Motor neuron (in vitro differentiated cells): ENCODE data around the gene MANSC4. TPM values are rescaled to one million over a fixed set of nuclear protein-coding genes. Genes with fewer than 3 reads are reported as not detected.
"Not testable (repeated sequence)": the region's sequence is repeated elsewhere in the genome, so short reads cannot be mapped to it uniquely, and the experiment has no call there.

Experiments
- ATAC-seq, 8 experiments: fragments of 200-7000 bp; cut with Tn5 transposase; replicated peaks in 6 of 8; 2 replicates each; pipeline ENCODE4 v1.8.0; 2021; ENCODE audit warnings: mild to moderate bottlenecking in 8 of 8, moderate library complexity in 8 of 8
- H3K27ac ChIP-seq, 2 donors: fragments of 250-450 bp; sonication (Bioruptor Pico); 2 replicates each; pipeline ENCODE4 v1.9.0; 2021; ENCODE audit warnings: antibody characterized with exemption in 2 of 2, mild to moderate bottlenecking in 2 of 2, moderate library complexity in 1 of 2
- H3K4me1 ChIP-seq, 2 donors: fragments of 250-450 bp; sonication (Bioruptor Pico); replicated peaks in 1 of 2; 2 replicates each; pipeline ENCODE4 v1.6.1; 2021; ENCODE audit warnings: antibody characterized with exemption in 2 of 2, mild to moderate bottlenecking in 2 of 2, moderate library complexity in 1 of 2
- H3K4me3 ChIP-seq, 5 donors: fragments of 250-450 bp; sonication (Bioruptor Pico); 2 replicates each; pipeline ENCODE4 v1.9.0; 2021; ENCODE audit warnings: antibody characterized with exemption in 5 of 5, mild to moderate bottlenecking in 5 of 5, moderate library complexity in 4 of 5
- WGBS, 10 experiments: fragments of 450-650 bp; shearing (Covaris generic); methylation state at CpG; one replicate each; pipeline ENCODE4 v1.0.0; 2022; 5-methylcytosine and 5-hydroxymethylcytosine counted together
- in situ Hi-C, 9 experiments: fragments of 400-800 bp; cut with MboI; loops; one replicate each; pipeline ENCODE4 v1.15.0; 2021; ENCODE audit warnings: low sequenced_read_pairs in 9 of 9, low pct_unique_long_range_greater_than_20kb in 2 of 9; ENCODE audit not compliant: unreplicated experiment in 9 of 9
- total RNA-seq, 8 experiments: library from RNA; unstranded; fragments of 300-600 nt; gene quantifications; 2 replicates each; pipeline versions ENCODE4 v1.2.3 to v1.2.4, GENCODE V29; 2022

The MANSC4 gene
- total RNA-seq, 8 experiments from 2014 or later: 0.27 TPM; not detected in 7

GRCh38 chr12:27766587-27766986 is 13.4 kb downstream of the MANSC4 start:
- no peak overlapping the region for H3K27ac ChIP-seq
- 7 to 100% (median 75%) methylated on average over 1 to 3 of the region's 3 CpGs; no CpG with 5 or more reads in 2 of the 10 experiments for WGBS, 10 experiments
- no peak for ATAC-seq
- in situ Hi-C loops: no loop called here
- H3K4me1 ChIP-seq: no peaks in the 10 kb centered on the region
- no peak overlapping the region for H3K4me3 ChIP-seq

DNA sequence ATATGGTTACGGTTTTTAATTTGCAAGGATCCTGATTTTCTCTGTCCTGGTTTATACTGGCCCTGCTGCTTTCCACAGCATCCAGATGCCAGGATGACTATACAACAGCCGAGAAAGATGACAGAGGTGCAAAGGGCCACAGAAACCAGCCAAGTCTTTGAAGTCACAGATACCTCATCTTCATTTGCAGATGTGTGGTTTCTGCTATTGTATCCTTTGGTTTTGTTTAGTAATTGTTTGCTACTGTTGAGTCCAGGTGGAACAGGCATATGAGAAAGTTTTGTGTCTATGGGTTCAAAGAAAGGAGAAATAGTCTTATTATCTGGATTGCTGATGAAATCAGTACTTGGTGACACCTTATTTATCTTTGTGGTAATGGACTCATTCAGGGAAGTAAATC is 17.3 kb downstream of the MANSC4 start:
- ATAC-seq: no peak
- H3K4me1 ChIP-seq: no peaks in the 10 kb centered on the region
- H3K4me3 ChIP-seq: no peak overlapping the region
- no peak overlapping the region for H3K27ac ChIP-seq
- WGBS, 10 experiments: 71 to 100% (median 86%) methylated on average over 1 to 2 of the region's 2 CpGs; no CpG with 5 or more reads in 3 of the 10 experiments
- in situ Hi-C loops: no loop called here

GRCh38 chr12:27756670-27757195 is 23.3 kb downstream of the MANSC4 start:
- Histone ChIP-seq H3K27ac (no peak overlapping the region), H3K4me3 (no peak overlapping the region), H3K4me1 (no peaks in the 10 kb centered on the region)
- ATAC-seq: no peak
- 79 to 100% (median 98%) methylated on average over 1 to 3 of the region's 7 CpGs for WGBS, 10 experiments
- in situ Hi-C loops: no loop called here

- ATAC-seq: no peak
- H3K27ac ChIP-seq: no peak overlapping the region
- in situ Hi-C loops: no loop called here
- WGBS, 10 experiments: 90 to 100% (median 97%) methylated on average over 2 to 3 of the region's 3 CpGs; no CpG with 5 or more reads in 2 of the 10 experiments
- H3K4me3 ChIP-seq: no peak overlapping the region
- no peaks in the 10 kb centered on the region for H3K4me1 ChIP-seq
Measured at GRCh38 chr12:27754795-27755194, 25.2 kb downstream of the MANSC4 start.

DNA sequence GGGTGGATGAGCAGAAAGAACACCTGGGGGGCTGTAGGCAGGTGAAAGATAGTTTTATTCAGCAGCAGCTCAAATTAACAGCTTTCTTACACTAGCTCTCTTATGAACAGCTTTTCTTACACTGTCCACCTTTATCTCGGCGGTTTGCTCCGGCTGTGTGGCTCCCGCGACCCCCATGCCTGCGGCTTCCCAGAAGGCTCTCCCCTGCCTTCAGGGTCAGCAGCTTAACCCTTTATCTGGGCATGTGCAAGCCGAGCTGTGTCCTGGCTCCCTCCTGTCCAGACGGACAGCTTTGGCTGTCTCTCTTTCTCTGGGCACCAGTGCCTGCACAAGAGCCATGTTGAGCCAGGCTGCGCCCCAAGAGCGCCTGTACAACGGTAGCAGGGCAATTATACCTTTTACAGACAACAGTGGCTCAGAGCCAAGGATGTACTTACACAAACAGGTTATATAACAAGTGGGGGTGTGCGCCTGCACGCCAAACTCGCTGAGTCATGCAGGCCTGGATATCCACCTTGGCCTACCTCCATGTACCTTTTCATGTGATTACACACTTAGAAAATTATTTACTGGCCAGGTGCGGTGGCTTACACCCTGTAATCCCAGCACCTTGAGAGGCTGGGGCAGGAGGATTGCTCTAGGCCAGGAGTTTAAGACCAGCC is 28.5 kb downstream of the MANSC4 start:
- in situ Hi-C loops: no loop called here
- no peak overlapping the region for H3K4me3 ChIP-seq
- ATAC-seq: no peak
- no peak overlapping the region for H3K27ac ChIP-seq
- WGBS, 10 experiments: 89 to 100% (median 97%) methylated on average over 1 to 11 of the region's 15 CpGs; no CpG with 5 or more reads in 2 of the 10 experiments
- H3K4me1 ChIP-seq: no peaks in the 10 kb centered on the region

- Histone ChIP-seq H3K27ac (no peak overlapping the region), H3K4me3 (no peak overlapping the region), H3K4me1 (no peaks in the 10 kb centered on the region)
- 5 to 100% (median 80%) methylated on average over 2 to 3 of the region's 3 CpGs for WGBS, 10 experiments
- in situ Hi-C loops: loop anchor here in 2 of 9 experiments (10.0 to 25.0 kb wide), 3 partner anchors 190 to 415 kb away; no protein-coding TSS in a partner anchor
- ATAC-seq: peak in 2 of 8 experiments; percentile 77 to 78
Measured at GRCh38 chr12:27747111-27747820, 32.8 kb downstream of the MANSC4 start.

DNA sequence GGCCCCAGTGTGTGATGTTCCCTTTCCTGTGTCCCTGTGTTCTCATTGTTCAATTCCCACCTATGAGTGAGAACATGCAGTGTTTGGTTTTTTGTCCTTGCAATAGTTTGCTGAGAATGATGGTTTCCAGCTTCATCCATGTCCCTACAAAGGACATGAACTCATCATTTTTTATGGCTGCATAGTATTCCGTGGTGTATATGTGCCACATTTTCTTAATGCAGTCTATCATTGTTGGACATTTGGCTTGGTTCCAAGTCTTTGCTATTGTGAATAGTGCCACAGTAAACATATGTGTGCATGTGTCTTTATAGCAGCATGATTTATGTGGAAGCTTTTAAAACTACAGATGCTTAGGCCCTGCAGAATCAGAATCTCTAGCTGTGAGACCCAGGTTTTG is 34.3 kb downstream of the MANSC4 start:
- in situ Hi-C loops: loop anchor here in 2 of 9 experiments (10.0 to 25.0 kb wide), 3 partner anchors 192 to 417 kb away; no protein-coding TSS in a partner anchor

GRCh38 chr12:27743601-27744000 is 36.4 kb downstream of the MANSC4 start:
- Histone ChIP-seq H3K4me1 (no peaks in the 10 kb centered on the region), H3K27ac (no peak overlapping the region), H3K4me3 (no peak overlapping the region)
- no peak for ATAC-seq
- 87 to 100% (median 97%) methylated on average over 1 to 5 of the region's 5 CpGs for WGBS, 10 experiments
- in situ Hi-C loops: loop anchor here in 2 of 9 experiments (10.0 to 25.0 kb wide), 3 partner anchors 194 to 419 kb away; no protein-coding TSS in a partner anchor

More for the DNA sequence above, 34.3 kb downstream of the MANSC4 start:
- not testable (repeated sequence) for ATAC-seq, H3K4me1 ChIP-seq, H3K27ac ChIP-seq, H3K4me3 ChIP-seq
- WGBS, 10 experiments: no CpG with 5 or more reads among the region's 1 CpG

DNA sequence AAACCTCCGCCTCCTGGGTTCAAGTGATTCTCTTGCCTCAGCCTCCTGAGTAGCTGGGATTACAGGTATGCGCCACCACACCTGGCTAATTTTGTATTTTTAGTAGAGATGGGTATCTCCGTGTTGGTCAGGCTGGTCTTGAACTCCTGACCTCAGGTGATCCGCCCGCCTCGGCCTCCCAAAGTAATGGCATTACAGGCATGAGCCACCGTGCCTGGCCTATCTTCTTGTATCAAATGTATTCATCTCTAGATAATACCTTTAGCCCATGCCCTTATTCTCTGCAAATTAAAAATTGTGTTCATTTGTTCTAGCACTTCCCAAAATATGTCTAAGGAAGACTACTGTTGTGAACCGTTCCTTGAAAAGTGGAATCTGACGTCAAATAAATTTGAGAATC is 45.7 kb downstream of the MANSC4 start:
- in situ Hi-C loops: loop anchor here in 2 of 9 experiments (25.0 kb wide), 2 partner anchors 203 to 428 kb away; no protein-coding TSS in a partner anchor
- 86 to 100% (median 98%) methylated on average over 2 to 7 of the region's 9 CpGs; no CpG with 5 or more reads in 1 of the 10 experiments for WGBS, 10 experiments
- ATAC-seq: not testable (repeated sequence)

DNA sequence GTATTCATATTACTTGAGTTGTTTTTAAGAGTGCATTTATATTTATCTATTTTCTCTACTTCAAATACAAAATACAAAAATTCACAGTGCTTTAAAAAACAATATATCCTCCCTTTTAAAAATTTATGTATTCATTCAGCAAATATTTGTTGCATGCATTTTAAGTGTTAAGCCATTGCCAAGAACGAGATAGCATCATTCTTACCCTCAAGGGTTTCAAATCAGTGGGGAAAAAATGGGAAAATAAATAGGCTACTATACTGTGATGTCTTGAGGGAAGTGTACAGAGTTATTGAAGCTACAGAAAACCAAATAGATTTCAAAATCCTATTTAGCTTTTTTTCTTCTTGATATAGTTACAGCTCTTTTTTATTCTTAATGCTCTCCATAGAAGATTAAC is 46.2 kb downstream of the MANSC4 start:
- Histone ChIP-seq H3K27ac (no peak overlapping the region), H3K4me1 (no peaks in the 10 kb centered on the region), H3K4me3 (no peak overlapping the region)
- in situ Hi-C loops: loop anchor here in 2 of 9 experiments (25.0 kb wide), 2 partner anchors 204 to 429 kb away; no protein-coding TSS in a partner anchor
- peak in 1 of 8 experiments; percentile 29 for ATAC-seq
- WGBS, 10 experiments: 25 to 100% (median 90%) methylated on average over 1 of the region's 1 CpG

More for the DNA sequence above, 45.7 kb downstream of the MANSC4 start:
- H3K4me1 ChIP-seq, H3K27ac ChIP-seq, H3K4me3 ChIP-seq: not testable (repeated sequence)

DNA sequence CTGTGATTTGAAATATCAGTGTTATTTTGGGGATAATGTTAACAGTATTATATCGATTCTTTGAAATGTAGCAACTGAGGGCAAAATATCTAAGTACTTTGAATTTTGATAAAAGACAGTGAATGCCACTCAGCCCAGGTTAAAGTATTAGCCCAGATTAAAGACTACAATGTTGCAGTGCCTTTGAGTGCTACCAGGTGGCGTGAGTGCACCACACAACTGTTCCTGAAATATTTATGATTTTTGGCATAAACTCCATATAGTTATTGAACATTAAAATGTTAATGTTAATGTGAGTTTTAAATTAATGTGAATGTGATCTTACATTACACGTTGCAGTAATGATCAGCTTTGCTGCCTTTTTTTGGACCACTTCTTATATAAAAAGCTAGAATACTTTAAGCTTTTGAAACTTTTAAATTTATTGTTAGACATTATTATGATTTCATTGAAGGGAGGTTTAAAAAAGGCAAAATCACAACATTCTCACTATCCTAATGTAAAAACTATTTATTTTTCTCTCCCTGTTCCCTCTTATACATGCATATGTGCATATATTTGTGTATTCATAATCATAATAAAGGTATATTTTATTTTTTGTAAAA is 46.9 kb downstream of the MANSC4 start:
- in situ Hi-C loops: loop anchor here in 2 of 9 experiments (25.0 kb wide), 2 partner anchors 204 to 429 kb away; no protein-coding TSS in a partner anchor
- H3K4me1 ChIP-seq: no peaks in the 10 kb centered on the region
- H3K27ac ChIP-seq: no peak overlapping the region
- 0 to 49% (median 29%) methylated on average over 1 to 3 of the region's 3 CpGs; no CpG with 5 or more reads in 2 of the 10 experiments for WGBS, 10 experiments
- ATAC-seq: peak in 2 of 8 experiments; percentile 34 to 57
- no peak overlapping the region for H3K4me3 ChIP-seq

DNA sequence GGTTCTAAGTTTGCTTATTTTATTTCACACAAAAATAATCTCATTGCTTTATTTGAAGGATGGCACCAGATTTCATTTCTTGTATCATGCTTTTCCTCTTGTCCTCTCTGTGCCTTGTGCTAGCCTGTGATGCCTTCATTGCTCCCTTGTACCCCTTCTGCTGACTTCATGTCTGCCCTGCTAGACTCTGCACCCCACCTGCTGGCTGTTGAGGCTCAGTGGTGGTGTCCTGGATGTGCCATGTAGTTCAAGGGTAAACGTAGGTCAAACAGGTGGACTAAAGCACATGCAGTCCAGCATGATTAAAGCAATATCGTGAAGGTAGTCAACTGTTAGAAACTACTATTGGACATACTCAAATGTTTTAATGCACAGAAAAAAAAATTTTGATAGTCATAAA is 47.8 kb downstream of the MANSC4 start:
- ATAC-seq: peak in 2 of 8 experiments; percentile 35 to 38

More for the DNA sequence above, 47.8 kb downstream of the MANSC4 start:
- no peak overlapping the region for H3K4me3 ChIP-seq
- no peaks in the 10 kb centered on the region for H3K4me1 ChIP-seq
- in situ Hi-C loops: loop anchor here in 2 of 9 experiments (25.0 kb wide), 2 partner anchors 205 to 430 kb away; no protein-coding TSS in a partner anchor
- no peak overlapping the region for H3K27ac ChIP-seq
- 40 to 100% (median 85%) methylated on average over 1 to 2 of the region's 2 CpGs; no CpG with 5 or more reads in 2 of the 10 experiments for WGBS, 10 experiments
